Femur (tissue), 1 donor: ENCODE data around the gene LRRC37A2.
"Not testable (repeated sequence)": the region's sequence is repeated elsewhere in the genome, so short reads cannot be mapped to it uniquely, and the experiment has no call there.

Source experiments
- DNase-seq: peaks from one replicate; pipeline ENCODE4 v3.0.0-alpha.2; 2017

LRRC37A2 gene

DNA sequence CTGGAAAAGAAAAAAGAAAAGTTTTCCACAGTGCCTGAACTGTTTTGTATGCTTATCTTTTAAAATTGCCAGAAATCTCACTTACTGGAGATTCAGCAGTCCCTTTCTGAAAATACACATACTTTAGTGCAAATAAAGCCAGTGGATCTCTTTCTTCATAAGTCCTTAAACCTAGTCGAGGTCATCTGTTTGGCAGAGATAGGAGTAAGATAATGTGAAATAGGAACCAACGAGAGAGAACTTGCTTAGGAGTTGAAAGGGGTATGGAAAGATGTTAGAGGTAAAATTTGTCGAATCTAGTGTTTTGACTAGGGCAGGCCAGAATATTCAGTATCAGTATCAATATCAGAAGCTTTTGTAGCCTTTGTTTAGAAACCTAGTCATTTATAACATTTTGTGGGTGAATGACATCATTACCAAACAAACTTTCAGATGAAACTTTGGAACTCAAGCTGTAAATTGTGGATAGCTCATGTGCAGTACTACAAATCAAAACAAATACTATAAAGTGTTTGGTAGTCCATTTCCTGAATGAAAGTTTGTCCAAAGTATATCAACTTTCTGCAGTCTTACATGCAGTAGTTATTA, 86.2 kb downstream of the LRRC37A2 start:
- DNase-seq = not testable (repeated sequence)

- DNase-seq = not testable (repeated sequence)
Observed at GRCh38 chr17:46600767-46601166, 88.5 kb downstream of the LRRC37A2 start.

DNA sequence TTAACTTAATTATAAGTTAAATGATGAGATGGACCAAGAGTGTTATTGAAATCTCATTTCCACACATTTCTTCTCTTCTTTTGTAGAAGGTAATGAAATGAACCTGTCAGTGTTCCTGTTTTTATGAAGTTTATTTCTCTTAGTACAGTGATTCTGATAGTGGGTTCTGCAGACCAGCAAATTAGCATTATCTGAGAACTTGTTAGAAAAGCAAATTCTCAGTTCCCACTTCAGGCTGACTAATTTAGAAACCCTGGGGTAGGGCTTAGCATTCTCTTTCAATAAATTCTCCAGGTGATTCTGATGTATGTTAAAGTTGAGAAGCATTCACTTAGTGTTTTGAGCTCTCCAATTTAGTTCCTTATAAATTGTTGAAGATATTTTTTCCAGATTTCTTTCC, 90.9 kb downstream of the LRRC37A2 start:
- DNase-seq = not testable (repeated sequence)
